NCI-H128 (cell line): Measurements from ENCODE around the gene PARP1.

ENCODE experiments used
- DNase-seq: peaks from one replicate; lab custom pipeline; 2025; ENCODE audit not compliant: unreplicated experiment; lab: John Stamatoyannopoulos, UW

PARP1 gene

DNA sequence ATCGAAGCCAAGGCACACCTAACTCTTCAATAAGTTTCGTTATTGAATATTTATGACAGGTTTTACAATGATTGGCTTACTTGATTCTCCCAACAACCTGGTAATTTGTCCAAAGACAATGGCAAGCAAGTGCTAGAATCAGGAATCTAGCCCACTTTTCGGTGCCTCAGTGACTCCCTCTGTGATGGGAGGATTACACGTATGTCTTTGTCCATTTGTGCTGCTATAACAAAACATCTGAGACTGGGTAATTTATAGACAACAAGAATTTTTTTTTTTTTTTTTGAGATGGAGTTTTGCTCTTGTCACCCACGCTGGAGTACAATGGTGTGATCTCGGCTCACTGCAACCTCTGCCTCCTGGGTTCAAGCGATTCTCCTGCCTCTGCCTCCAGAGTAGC is 96.5 kb downstream of the PARP1 start:
- DNase-seq: no peak
